PC-3 (cell line): Measurements from ENCODE around the gene HOXA9. TPM values are rescaled to one million over a fixed set of nuclear protein-coding genes. Genes with fewer than 3 reads are reported as not detected.

Experiments
- ATAC-seq: fragments of 200-7000 bp; cut with Tn5 transposase; 2 replicates; pipeline ENCODE4 v1.9.1; 2020; ENCODE audit warnings: mild to moderate bottlenecking, moderate library complexity
- BruUV-seq: library from RNA; stranded (reverse); fragments of 400-500 nt; replicated peaks from 2 replicates; lab custom pipeline; 2021; lab: Mats Ljungman, UMichigan
- CTCF ChIA-PET: fragments of 300-600 bp; sonication (Branson Sonifier 250); formaldehyde crosslinking; loops from one replicate; lab custom pipeline; 2022; ENCODE audit warnings: antibody characterized with exemption; lab: Charles Lee
- POLR2A ChIA-PET: fragments of 300-600 bp; sonication (Branson Sonifier 250); formaldehyde crosslinking; loops from one replicate; lab custom pipeline; 2022; ENCODE audit warnings: antibody characterized with exemption; ENCODE audit not compliant: unreplicated experiment; lab: Charles Lee
- DNase-seq: peaks from one replicate; pipeline ENCODE4 v3.0.0-alpha.2; 2015
- H2AFZ ChIP-seq: fragments of 300-600 bp; sonication (generic); 2 replicates; pipeline ENCODE4 v1.6.0; 2016; ENCODE audit warnings: antibody characterized with exemption, low read length
- H3F3A ChIP-seq: fragments of 300-600 bp; sonication (generic); one replicate; pipeline ENCODE4 v1.6.0; 2017; ENCODE audit warnings: antibody characterized with exemption, low read length, control low read depth, mild to moderate bottlenecking; ENCODE audit not compliant: unreplicated experiment
- H3K27ac ChIP-seq: fragments of 300-600 bp; sonication (generic); 2 replicates; pipeline ENCODE4 v1.5.1; 2016; ENCODE audit warnings: mild to moderate bottlenecking, low read length
- H3K27me3 ChIP-seq: fragments of 300-600 bp; sonication (generic); 2 replicates; pipeline ENCODE4 v1.6.1; 2016; ENCODE audit warnings: low read length, mixed read lengths
- H3K36me3 ChIP-seq: fragments of 300-600 bp; sonication (generic); 2 replicates; pipeline ENCODE4 v1.6.1; 2016; ENCODE audit warnings: low read depth, mixed run types, low read length, mixed read lengths
- H3K4me1 ChIP-seq: fragments of 300-600 bp; sonication (generic); 2 replicates; pipeline ENCODE4 v1.5.1; 2016; ENCODE audit warnings: low read length; ENCODE audit not compliant: insufficient read depth
- H3K4me2 ChIP-seq: fragments of 300-600 bp; sonication (generic); 2 replicates; pipeline ENCODE4 v1.6.0; 2016; ENCODE audit warnings: low read length
- H3K4me3 ChIP-seq: fragments of 300-600 bp; sonication (generic); 2 replicates; pipeline ENCODE4 v1.5.1; 2016; ENCODE audit warnings: mild to moderate bottlenecking, low read length, mixed read lengths
- H3K79me2 ChIP-seq: fragments of 300-600 bp; sonication (generic); 2 replicates; pipeline ENCODE4 v1.6.1; 2017; ENCODE audit warnings: low read length, mixed read lengths
- H3K9ac ChIP-seq: fragments of 300-600 bp; sonication (generic); 2 replicates; pipeline ENCODE4 v1.6.0; 2016; ENCODE audit warnings: mild to moderate bottlenecking, low read length
- H3K9me2 ChIP-seq: fragments of 300-600 bp; sonication (generic); replicated peaks from 2 replicates; pipeline ENCODE4 v1.6.1; 2016; ENCODE audit warnings: mixed run types, low read length, mixed read lengths
- H3K9me3 ChIP-seq: fragments of 300-600 bp; sonication (generic); 2 replicates; pipeline ENCODE4 v1.6.1; 2016; ENCODE audit warnings: low read length, mixed read lengths
- H4K20me1 ChIP-seq: fragments of 300-600 bp; sonication (generic); 2 replicates; pipeline ENCODE4 v1.6.1; 2016; ENCODE audit warnings: low read length, mixed read lengths
- CTCF ChIP-seq: fragments of 300-600 bp; sonication (generic); conservative IDR thresholded peaks from 2 replicates; pipeline ENCODE4 v1.5.1; 2017; ENCODE audit warnings: antibody characterized with exemption, low read depth, mild to moderate bottlenecking, low read length
- EZH2 ChIP-seq: fragments of 300-600 bp; sonication (generic); IDR thresholded peaks from one replicate; pipeline ENCODE4 v1.6.1; 2017; ENCODE audit warnings: antibody characterized with exemption, mild to moderate bottlenecking, low read length; ENCODE audit not compliant: unreplicated experiment
- EZH2phosphoT487 ChIP-seq: fragments of 300-600 bp; sonication (generic); IDR thresholded peaks from 2 replicates; pipeline ENCODE4 v1.6.1; 2018; ENCODE audit warnings: mild to moderate bottlenecking, antibody characterized with exemption, low read length, borderline replicate concordance
- intact Hi-C: fragments of 100-400 bp; cut with micrococcal nuclease; formaldehyde crosslinking; loops from 2 replicates; pipeline ENCODE4 v1.9.0; 2023
- total RNA-seq: library from RNA; depleted of rRNA; stranded (reverse); fragments of >200 nt; gene quantifications from 2 replicates; pipeline ENCODE4 v1.2.3, GENCODE V29; 2014

HOXA9 gene
- total RNA-seq, 1 experiment from 2014 or later = 69.0 TPM

DNA sequence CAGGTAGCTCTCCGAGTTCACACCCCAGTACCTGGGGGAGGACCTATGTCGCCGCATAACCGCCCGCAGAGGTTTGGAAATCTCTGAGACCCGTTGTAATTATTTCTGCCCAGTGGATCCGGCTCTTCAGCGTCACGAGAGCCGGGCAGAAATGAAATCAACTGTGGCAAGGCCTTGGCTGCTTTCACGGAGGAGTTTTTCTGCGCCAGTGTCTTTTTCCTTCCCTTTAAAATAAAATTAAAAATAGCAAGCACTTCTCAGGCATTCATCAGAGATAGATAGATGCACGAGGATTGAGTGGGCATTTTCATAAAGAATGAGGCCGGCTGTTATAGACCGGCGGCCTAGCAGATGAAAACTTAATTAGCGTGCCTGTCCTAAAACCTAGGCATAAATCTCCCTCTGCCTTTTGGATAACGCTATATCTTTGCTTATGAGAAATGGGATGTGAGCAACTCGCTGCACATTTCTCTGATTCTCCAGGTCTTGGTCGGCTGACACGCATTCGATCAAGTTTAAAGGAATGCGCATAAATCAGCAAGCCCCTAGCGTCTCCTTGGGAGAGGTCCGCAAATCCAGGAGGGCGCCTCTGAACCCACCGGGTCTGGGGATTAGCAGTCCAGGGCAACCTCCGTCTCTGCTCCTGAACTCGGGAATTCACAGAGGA is 28.1 kb upstream of the HOXA9 start:
- H3K27me3 ChIP-seq = no peaks in the 10 kb centered on the region
- peak overlapping the region; percentile 91 for H3K4me3 ChIP-seq
- H3K4me2 ChIP-seq = peak overlapping the region; percentile 99
- H3K27ac ChIP-seq = peak overlapping the region; percentile 97
- peak overlapping the region; percentile 97 for H3K9ac ChIP-seq
- intact Hi-C loops = no loop called here
- 0 out of 2 replicates have a peak, but pooled peaks cover 6% of the 10 kb centered on the region for H3K36me3 ChIP-seq
- no peak for TF ChIP-seq EZH2
- TF ChIP-seq EZH2phosphoT487 = no peak
- TF ChIP-seq CTCF = no peak
- ATAC-seq (no peak), DNase-seq (peak; percentile 46)
- H3K9me2 ChIP-seq = no peaks in the 10 kb centered on the region
- H3K9me3 ChIP-seq = no peaks in the 10 kb centered on the region
- POLR2A ChIA-PET = interaction anchor here (0.7 kb wide), 1 partner anchor 9 kb away, joined by 7 read pairs; the partner anchor contains the start of gene HOXA11
- no peaks in the 10 kb centered on the region for H3F3A ChIP-seq
- TSS peak; percentile 25 for BruUV-seq
- peaks cover 100% of the 10 kb centered on the region for H3K79me2 ChIP-seq
- peaks cover 40% of the 10 kb centered on the region for H3K4me1 ChIP-seq
- H4K20me1 ChIP-seq = peaks cover 12% of the 10 kb centered on the region; the same call in 1 of the 2 replicates
- peak overlapping the region; percentile 36; the same call in 1 of the 2 replicates for H2AFZ ChIP-seq
- CTCF ChIA-PET = no interaction called here

DNA sequence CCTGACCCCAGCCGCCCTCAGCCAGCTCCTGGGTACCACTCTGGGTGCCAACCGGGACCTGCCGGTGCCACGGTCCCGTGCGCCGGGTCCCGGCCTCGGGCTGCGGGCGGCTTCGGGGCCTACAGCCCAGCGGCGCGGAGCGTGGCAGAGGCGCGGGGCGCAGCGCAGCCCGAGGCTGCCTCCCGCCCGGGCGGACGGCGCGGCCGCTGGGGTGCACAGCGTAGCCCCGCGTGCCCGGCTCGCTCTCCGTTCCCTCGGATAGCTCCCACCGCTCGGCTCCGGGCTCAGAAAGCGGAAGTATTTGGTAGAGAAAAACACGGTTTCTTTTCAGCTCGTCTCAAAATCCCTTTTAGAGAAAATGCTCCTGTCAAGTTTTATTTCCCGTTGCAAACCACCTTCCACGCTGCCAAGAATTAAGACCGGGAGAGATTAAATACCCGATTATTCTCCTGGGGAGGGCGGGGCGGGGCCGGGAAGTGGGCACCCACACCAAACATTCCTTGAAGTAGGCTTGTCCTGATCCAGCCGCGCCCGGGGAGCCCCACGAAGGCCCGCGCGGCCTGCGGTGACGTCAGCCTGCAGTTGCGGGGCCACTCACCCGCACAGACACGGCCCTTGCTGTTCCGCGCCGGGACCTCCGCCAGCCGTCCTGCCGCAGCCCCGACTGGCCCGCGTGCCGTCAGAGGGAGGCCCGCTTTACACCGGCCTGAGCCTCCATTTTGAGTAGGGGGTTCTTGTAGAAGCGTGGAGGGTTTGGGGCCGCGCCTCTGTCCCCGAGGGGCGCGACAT is 27.4 kb upstream of the HOXA9 start:
- POLR2A ChIA-PET = interaction anchor here (0.5 to 0.6 kb wide), 2 partner anchors 24 to 469 kb away, joined by 4 to 9 read pairs; no protein-coding TSS in a partner anchor
- H3K4me2 ChIP-seq = peak overlapping the region; percentile 99
- intact Hi-C loops = no loop called here
- peak; percentile 1 for ATAC-seq
- no peaks in the 10 kb centered on the region for H3K27me3 ChIP-seq
- H3K4me1 ChIP-seq = peaks cover 40% of the 10 kb centered on the region
- peak overlapping the region; percentile 36; the same call in 1 of the 2 replicates for H2AFZ ChIP-seq
- CTCF ChIA-PET = no interaction called here
- no TSS peak for BruUV-seq
- H3K9ac ChIP-seq = peak overlapping the region; percentile 97
- 0 out of 2 replicates have a peak, but pooled peaks cover 3% of the 10 kb centered on the region for H3K36me3 ChIP-seq
- peaks cover 100% of the 10 kb centered on the region for H3K79me2 ChIP-seq
- DNase-seq = peak; percentile 54
- H3F3A ChIP-seq = no peaks in the 10 kb centered on the region
- H3K9me2 ChIP-seq = no peaks in the 10 kb centered on the region
- H3K27ac ChIP-seq = peak overlapping the region; percentile 97
- H3K4me3 ChIP-seq = peak overlapping the region; percentile 91
- TF ChIP-seq CTCF (no peak), EZH2phosphoT487 (no peak), EZH2 (no peak)
- peaks cover 12% of the 10 kb centered on the region; the same call in 1 of the 2 replicates for H4K20me1 ChIP-seq
- no peaks in the 10 kb centered on the region for H3K9me3 ChIP-seq
